Stimulated activated CD4-positive, alpha-beta T cell treated with anti-CD3 and anti-CD28 coated beads, Interleukin-4, amount 100 ng/mL, for 4 hours (primary cell): Measurements from ENCODE around the gene PRAMEF11.
"Not testable (repeated sequence)": the region's sequence is repeated elsewhere in the genome, so short reads cannot be mapped to it uniquely, and the experiment has no call there.

Experiments
- DNase-seq, 2 experiments: peaks; one replicate each; pipeline ENCODE4 v3.0.0-alpha.2; 2020

PRAMEF11 gene

DNA sequence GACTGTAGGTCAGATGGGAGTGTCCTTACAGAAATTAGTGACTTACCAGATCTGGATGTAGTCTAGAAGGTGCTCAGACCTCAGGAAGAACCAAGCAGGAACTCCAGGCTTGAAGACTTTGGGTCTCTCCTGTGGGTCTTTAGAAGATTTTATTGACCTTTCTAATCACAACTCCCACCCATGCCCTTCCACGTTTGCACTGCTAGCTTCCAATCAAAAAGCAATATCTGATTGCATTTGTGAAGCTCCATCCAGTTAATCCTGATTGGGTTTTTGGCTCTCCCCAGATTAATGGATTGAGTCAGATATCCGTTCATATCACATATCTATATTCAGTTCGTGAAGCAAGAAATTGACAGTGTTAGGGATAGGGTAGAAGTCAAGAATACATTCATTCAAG, at the start of gene PRAMEF11:
PRAMEF11 (minus strand) TSS at position 101 of the 400 bp plus-strand sequence. CDS start 2,621 bp downstream, outside the sequence.
- not testable (repeated sequence) for DNase-seq

DNA sequence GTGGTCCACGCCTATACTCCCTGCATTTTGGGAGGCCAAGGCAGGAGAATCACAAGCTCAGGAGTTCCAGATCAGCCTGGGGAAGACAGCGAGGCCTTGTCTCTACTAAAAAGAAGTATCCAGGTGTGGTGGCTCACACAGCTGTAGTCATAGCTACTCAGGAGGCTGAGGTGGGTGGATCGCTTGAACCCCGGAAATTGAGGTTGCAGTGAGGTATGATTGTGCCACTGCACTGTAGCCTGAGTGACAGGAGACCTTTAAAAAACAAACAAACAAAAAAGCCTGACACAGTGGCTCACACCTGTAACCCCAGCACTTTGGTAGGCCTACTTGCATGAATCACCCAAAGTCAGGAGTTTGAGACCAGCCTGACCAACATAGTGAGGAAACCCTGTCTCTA, 47.2 kb upstream of the PRAMEF11 start:
- not testable (repeated sequence) for DNase-seq

- not testable (repeated sequence) for DNase-seq
Measured at GRCh38 chr1:12863131-12863880, 32.1 kb upstream of the PRAMEF11 start.

DNA sequence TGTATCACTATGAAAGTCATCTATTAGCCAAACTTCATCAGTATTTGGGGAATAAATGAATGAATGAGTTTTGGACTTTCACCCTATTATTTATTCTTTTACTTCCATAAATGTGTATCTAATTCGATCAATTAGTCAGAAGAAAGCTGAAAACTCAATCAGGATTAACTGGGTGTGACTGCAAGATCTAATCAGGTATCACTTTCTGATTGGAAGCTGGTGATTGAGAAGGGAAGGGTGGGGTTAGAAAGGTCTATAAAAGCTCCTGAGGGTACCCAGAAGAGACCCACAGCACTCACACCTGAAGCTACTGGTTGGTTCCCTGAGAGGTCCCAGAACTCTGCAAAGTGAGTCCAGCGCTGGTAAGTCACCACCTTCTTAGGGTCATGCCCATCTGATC, 25.6 kb upstream of the PRAMEF11 start, which contains the start of gene PRAMEF2:
PRAMEF2 (plus strand) TSS at position 301 of the 400 bp plus-strand sequence. CDS start 1,924 bp downstream, outside the sequence.
- DNase-seq = not testable (repeated sequence)

GRCh38 chr1:12851779-12852178, 20.6 kb upstream of the PRAMEF11 start:
- no peak for DNase-seq

- DNase-seq = not testable (repeated sequence)
Measured at GRCh38 chr1:12848620-12849019, 17.4 kb upstream of the PRAMEF11 start, which contains the start of gene HNRNPCL1. Gene HNRNPCL1, minus strand, starts transcription at chr1:12848720. Its CDS starts 431 bp downstream, at chr1:12848289.

DNA sequence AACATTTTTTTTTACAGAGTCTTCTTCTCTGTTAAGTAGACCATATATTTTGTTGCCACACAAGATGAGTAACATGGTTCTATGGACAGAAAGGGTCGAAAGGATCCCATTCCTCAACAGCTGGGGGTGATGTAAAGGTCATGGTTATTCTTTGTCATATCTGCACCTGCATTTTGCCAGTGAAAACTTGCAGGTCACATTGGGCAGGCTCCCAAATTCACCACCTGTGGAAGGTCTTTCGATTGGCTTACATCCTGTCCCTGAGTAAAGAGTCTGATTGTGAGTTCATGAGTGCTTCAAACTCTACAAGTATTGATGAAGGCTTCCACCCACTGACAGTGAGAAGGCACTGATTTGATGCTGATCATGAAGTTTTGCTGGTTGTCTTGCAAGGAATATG, 2.0 kb upstream of the PRAMEF11 start:
- DNase-seq = not testable (repeated sequence)

GRCh38 chr1:12819061-12819460, 12.1 kb downstream of the PRAMEF11 start:
- DNase-seq = not testable (repeated sequence)

DNA sequence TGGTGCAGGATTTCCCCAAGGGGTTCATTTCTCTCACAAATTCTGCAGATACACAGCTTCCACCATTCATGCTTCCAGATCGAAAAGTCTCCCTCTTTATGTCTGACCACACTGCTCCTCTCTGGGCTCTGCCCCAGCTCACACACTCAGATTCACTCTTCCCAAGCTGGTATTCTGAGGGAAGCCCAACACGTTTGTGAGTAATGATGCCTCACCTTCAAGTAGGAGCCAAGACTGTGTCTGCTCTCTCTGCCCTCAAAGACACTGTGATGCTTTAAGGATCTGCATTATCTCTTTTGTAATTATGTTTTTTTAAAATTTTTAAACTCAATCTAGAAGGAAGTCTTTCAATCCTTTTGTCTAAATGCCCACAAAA, 19.8 kb downstream of the PRAMEF11 start:
- DNase-seq = no peak

- DNase-seq = no peak
Measured at GRCh38 chr1:12810691-12811408, 20.4 kb downstream of the PRAMEF11 start.

GRCh38 chr1:12809933-12810332, 21.3 kb downstream of the PRAMEF11 start:
- no peak for DNase-seq

DNA sequence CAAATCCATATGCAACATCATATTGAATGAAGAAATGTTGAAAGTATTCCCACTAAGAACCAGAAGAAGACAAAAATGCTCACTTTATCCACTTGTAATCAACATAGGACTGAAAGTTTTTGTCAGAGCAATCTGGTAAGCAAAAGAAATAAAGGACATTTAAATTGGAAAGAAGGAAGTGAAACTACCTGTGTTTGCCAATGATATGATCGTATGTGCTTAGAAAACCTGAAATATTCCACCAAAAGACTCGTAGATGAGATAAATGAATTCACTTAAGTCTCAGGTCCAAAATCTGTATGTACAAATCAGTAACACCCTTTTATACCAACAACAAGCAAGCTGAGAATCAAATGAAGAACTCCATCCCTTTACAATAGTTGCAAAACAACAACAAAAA, 31.5 kb downstream of the PRAMEF11 start:
- DNase-seq = no peak

DNA sequence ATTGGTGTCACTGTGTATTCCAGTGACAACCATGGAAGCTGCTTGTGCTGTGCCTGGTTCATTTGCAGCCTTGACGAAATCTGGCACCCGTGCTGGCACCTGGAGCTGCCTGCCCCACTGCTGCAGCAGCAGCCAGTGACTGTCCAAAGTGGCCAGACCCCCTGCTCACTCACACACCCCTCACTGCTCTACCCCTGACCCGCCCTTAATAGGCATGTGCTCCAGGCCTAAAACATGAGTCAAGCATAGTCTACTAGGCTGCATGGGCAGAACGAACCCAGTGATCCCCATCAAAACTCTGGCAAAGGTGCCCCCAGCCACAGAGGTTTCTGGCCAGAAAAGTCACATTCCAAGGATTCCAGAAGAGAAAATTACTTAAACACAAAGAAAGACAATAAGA, 32.3 kb downstream of the PRAMEF11 start:
- DNase-seq = no peak

- not testable (repeated sequence) for DNase-seq
Measured at GRCh38 chr1:12791097-12791496, 40.1 kb downstream of the PRAMEF11 start, which contains the start of gene PRAMEF1. Gene PRAMEF1, plus strand, starts transcription at chr1:12791397. Its CDS starts 1,831 bp downstream, at chr1:12793228.

- DNase-seq = not testable (repeated sequence)
Measured at GRCh38 chr1:12784729-12785128, 46.5 kb downstream of the PRAMEF11 start.

GRCh38 chr1:12783783-12784182, 47.4 kb downstream of the PRAMEF11 start:
- DNase-seq = not testable (repeated sequence)

DNA sequence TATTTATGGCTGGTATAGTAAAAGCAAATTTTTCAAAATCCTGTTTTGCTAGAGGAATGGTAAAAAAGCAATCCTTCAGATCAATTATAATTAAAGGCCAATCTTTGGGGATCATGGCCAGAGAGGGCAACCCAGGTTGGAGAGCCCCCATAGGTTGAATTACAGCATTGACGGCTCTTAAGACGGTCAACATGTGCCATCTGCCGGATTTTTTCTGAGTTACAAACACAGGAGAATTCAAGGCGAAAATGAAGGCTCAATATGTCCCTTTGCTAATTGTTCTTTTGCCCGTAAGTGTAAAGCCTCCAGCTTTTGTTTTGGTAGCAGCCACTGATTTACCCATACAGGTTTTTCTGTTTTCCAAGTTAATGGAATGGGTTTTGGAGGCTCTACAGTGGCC, 49.7 kb downstream of the PRAMEF11 start:
- not testable (repeated sequence) for DNase-seq

- DNase-seq = no peak
Measured at GRCh38 chr1:12778907-12779306, 52.3 kb downstream of the PRAMEF11 start.

- DNase-seq = no peak
Measured at GRCh38 chr1:12778061-12778460, 53.1 kb downstream of the PRAMEF11 start.

DNA sequence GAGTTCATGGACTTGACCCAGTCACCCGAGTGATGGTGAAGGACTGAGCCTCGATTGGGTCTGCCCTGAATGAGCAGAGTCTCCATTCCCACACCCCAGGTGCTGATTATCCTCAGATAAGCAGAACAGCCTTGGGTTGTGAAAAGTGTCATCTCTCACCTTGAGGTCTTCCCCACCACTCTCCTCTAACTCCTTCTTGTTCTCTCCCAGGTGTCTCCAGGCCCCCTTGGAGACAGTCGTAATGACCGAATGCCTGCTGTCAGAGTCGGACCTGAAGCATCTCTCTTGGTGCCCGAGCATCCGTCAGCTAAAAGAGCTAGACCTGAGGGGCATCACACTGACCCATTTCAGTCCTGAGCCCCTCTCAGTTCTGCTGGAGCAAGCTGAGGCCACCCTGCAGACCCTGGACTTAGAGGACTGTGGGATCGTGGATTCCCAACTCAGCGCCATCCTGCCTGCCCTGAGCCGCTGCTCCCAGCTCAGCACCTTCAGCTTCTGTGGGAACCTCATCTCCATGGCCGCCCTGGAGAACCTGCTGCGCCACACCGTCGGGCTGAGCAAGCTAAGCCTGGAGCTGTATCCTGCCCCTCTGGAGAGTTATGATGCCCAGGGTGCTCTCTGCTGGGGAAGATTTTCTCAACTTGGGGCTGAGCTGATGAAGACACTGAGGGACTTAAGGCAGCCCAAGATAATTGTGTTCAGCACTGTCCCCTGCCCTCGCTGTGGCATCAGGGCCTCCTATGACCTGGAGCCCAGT, 54.2 kb downstream of the PRAMEF11 start:
- DNase-seq = no peak

DNA sequence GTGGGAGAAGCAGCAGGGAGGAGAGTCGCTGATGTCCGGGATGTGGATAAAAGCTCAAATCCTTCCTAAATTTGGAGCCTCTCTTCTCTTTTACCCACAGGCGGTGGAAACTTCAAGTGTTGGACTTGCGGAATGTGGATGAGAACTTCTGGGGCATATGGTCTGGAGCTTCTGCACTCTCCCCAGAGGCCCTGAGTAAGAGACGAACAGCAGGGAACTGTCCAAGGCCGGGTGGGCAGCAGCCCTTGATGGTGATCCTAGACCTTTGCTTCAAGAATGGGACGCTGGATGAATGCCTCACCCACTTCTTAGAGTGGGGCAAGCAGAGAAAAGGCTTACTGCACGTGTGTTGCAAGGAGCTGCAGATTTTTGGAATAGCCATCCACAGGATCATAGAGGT, 55.8 kb downstream of the PRAMEF11 start:
- no peak for DNase-seq

DNA sequence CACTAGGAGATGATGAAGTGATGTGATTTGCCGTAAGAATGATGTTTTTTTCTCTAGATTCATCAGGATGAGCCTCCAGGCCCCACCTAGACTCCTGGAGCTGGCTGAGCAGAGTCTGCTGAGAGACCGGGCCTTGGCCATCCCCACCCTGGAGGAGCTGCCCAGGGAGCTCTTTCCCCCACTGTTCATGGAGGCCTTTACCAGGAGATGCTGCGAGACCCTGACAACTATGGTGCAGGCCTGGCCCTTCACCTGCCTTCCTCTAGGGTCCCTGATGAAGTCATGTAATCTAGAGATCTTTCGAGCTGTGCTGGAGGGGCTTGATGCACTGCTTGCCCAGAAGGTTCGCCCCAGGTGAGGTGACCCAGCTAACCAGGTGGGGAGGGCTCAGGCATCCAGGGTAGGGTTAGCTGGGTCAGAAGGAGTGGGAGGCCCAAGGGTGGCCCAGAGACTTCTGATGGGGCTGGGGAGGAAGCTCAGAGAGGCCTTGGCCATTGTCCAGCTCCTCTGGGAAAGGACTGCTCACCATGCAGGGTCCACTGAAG, 56.3 kb downstream of the PRAMEF11 start:
- DNase-seq = no peak
